AG04450 (cell line): Measurements from ENCODE around the gene PLEKHF1. TPM values are rescaled to one million over a fixed set of nuclear protein-coding genes. Genes with fewer than 3 reads are reported as not detected.

Experiments used
- CTCF ChIA-PET: fragments of 300-600, 350-600 bp; formaldehyde crosslinking; extraction: SDS; loops from one replicate; lab custom pipeline; 2022; ENCODE audit warnings: antibody characterized with exemption, inconsistent platforms; lab: Charles Lee
- POLR2A ChIA-PET: fragments of 350-600 bp; formaldehyde crosslinking; extraction: SDS; loops from one replicate; lab custom pipeline; 2021; ENCODE audit warnings: antibody characterized with exemption, inconsistent platforms; lab: Yijun Ruan, JAX
- DNase-seq: peaks from one replicate; pipeline ENCODE4 v3.0.0-alpha.2; 2011; ENCODE audit warnings: low read depth, low spot score
- H3K27ac ChIP-seq: one replicate; pipeline ENCODE4 v1.5.1; 2012; ENCODE audit warnings: low read depth, low read length, control low read depth
- H3K27me3 ChIP-seq: one replicate; pipeline ENCODE4 v1.6.0; 2012; ENCODE audit warnings: low read length; ENCODE audit not compliant: control insufficient read depth, insufficient read depth
- H3K4me3 ChIP-seq: 2 replicates; pipeline ENCODE4 v1.5.1; 2011; ENCODE audit warnings: mild to moderate bottlenecking, low read depth, low read length, control low read depth
- H3K9me3 ChIP-seq: 2 replicates; pipeline ENCODE4 v1.5.1; 2012; ENCODE audit warnings: low read length; ENCODE audit not compliant: control insufficient read depth, insufficient read depth
- CTCF ChIP-seq: IDR thresholded peaks from 2 replicates; pipeline ENCODE4 v1.5.1; 2011; ENCODE audit warnings: low read depth, low read length, control low read depth, inconsistent platforms
- polyA plus RNA-seq: library from polyadenylated mRNA; depleted of rRNA; stranded (reverse); fragments of >200 nt; gene quantifications from 2 replicates; pipeline ENCODE4 v1.2.3, GENCODE V29; 2011

Gene PLEKHF1
- polyA plus RNA-seq, 1 experiment, result 5.4 TPM

- peak overlapping the region; percentile 81 for H3K27ac ChIP-seq
- DNase-seq, result no peak
- POLR2A ChIA-PET, result interaction anchor here (0.6 to 1.5 kb wide), 5 partner anchors 16 to 60 kb away, joined by 3 to 11 read pairs (median 4); partner anchors contain the start of gene POP4
These were observed 741 bp downstream of the PLEKHF1 start for GRCh38 chr19:29665826-29666577.

GRCh38 chr19:29666578-29667386 lies 1.5 kb downstream of the PLEKHF1 start:
- ChIA-PET CTCF (interaction anchor here (0.5 to 4.0 kb wide), 6 partner anchors 11 to 930 kb away, joined by 3 to 28 read pairs (median 12); no protein-coding TSS in a partner anchor), POLR2A (interaction anchor here (0.6 to 1.5 kb wide), 3 partner anchors 15 to 61 kb away, joined by 4 to 11 read pairs (median 4); partner anchors contain the start of gene POP4)
- Histone ChIP-seq H3K27ac (peak overlapping the region; percentile 81), H3K27me3 (no peaks in the 10 kb centered on the region), H3K4me3 (peak overlapping the region; percentile 81), H3K9me3 (no peaks in the 10 kb centered on the region; the same call in 1 of the 2 replicates)
- DNase-seq, result no peak
- no peak for TF ChIP-seq CTCF

More at GRCh38 chr19:29665826-29666577, 741 bp downstream of the PLEKHF1 start:
- CTCF ChIA-PET, result interaction anchor here (0.5 to 4.0 kb wide), 8 partner anchors 12 to 929 kb away, joined by 3 to 28 read pairs (median 6); no protein-coding TSS in a partner anchor
- no peak for TF ChIP-seq CTCF
- Histone ChIP-seq H3K9me3 (no peaks in the 10 kb centered on the region; the same call in 1 of the 2 replicates), H3K27me3 (no peaks in the 10 kb centered on the region), H3K4me3 (peak overlapping the region; percentile 81)

GRCh38 chr19:29667387-29667783 lies 2.1 kb downstream of the PLEKHF1 start:
- no peak for TF ChIP-seq CTCF
- ChIA-PET POLR2A (interaction anchor here (1.5 kb wide), 1 partner anchor 61 kb away, joined by 11 read pairs; the partner anchor contains the start of gene POP4), CTCF (interaction anchor here (1.3 to 4.0 kb wide), 4 partner anchors 17 to 57 kb away, joined by 4 to 28 read pairs (median 20); no protein-coding TSS in a partner anchor)
- Histone ChIP-seq H3K27me3 (no peaks in the 10 kb centered on the region), H3K9me3 (no peaks in the 10 kb centered on the region; the same call in 1 of the 2 replicates), H3K4me3 (peak overlapping the region; percentile 81), H3K27ac (peak overlapping the region; percentile 81)
- DNase-seq, result no peak

- TF ChIP-seq CTCF, result no peak
- DNase-seq, result no peak
- POLR2A ChIA-PET, result no interaction called here
These were observed 2.7 kb downstream of the PLEKHF1 start for GRCh38 chr19:29667901-29668341.

More at GRCh38 chr19:29667901-29668341, 2.7 kb downstream of the PLEKHF1 start:
- CTCF ChIA-PET, result interaction anchor here (0.6 to 4.0 kb wide), 5 partner anchors 27 to 366 kb away, joined by 3 to 21 read pairs (median 3); no protein-coding TSS in a partner anchor
- peak overlapping the region; percentile 31 for H3K27ac ChIP-seq
- H3K9me3 ChIP-seq, result no peaks in the 10 kb centered on the region; the same call in 1 of the 2 replicates
- no peaks in the 10 kb centered on the region for H3K27me3 ChIP-seq
- no peak overlapping the region for H3K4me3 ChIP-seq
